Measurements from ENCODE around the gene LDLRAD4. TPM values are rescaled to one million over a fixed set of nuclear protein-coding genes. Genes with fewer than 3 reads are reported as not detected.

LDLRAD4 gene
- total and polyA plus RNA-seq, 2 donors (not counting 1 experiment from before 2014, with no cell fraction given) = 13.9 to 35.7 TPM

GRCh38 chr18:13226533-13227144, 8.1 kb downstream of the LDLRAD4 start:
- Histone ChIP-seq H2AFZ (ENCODE audit: insufficient read depth, low read depth, low read length, poor library complexity, severe bottlenecking) (no peak overlapping the region), H3K4me2 (replicated peaks; ENCODE audit: low read depth, low read length, poor library complexity, severe bottlenecking) (no peak overlapping the region), H3K36me3 (replicated peaks in 1 of 2; ENCODE audit: control extremely low read depth in 1 of 2, control insufficient read depth in 1 of 2, extremely low read depth in 1 of 2, insufficient read depth in 2 of 2, low read length in 1 of 2) (no peaks in the 10 kb centered on the region), H3K27ac (ENCODE audit: low read length in 2 of 2) (no peak overlapping the region), H3K4me3 (ENCODE audit: control extremely low read depth in 1 of 5, extremely low read depth in 1 of 5, insufficient read depth in 1 of 5, low read depth in 2 of 5, low read length in 4 of 5) (no peak overlapping the region), H3K4me1 (ENCODE audit: control insufficient read depth in 2 of 2, insufficient read depth in 2 of 2, low read length in 2 of 2) (no peaks in the 10 kb centered on the region), H3K79me2 (ENCODE audit: control insufficient read depth, insufficient read depth, low read length) (no peaks in the 10 kb centered on the region), H4K20me1 (ENCODE audit: control insufficient read depth, insufficient read depth, low read length, poor library complexity, severe bottlenecking) (no peaks in the 10 kb centered on the region), H3K27me3 (replicated peaks in 1 of 4; ENCODE audit: control extremely low read depth in 1 of 4, control insufficient read depth in 3 of 4, insufficient read depth in 4 of 4, low read length in 3 of 4) (peaks cover 0 to 13% (median 0%) of the 10 kb centered on the region in 4 experiments), H3K9me3 (ENCODE audit: control extremely low read depth in 1 of 3, control insufficient read depth in 2 of 3, insufficient read depth in 1 of 3, low read length in 2 of 3) (no peaks in the 10 kb centered on the region), H3K9ac (ENCODE audit: low read length) (no peak overlapping the region)
- H3K27ac Mint-ChIP-seq = no peak overlapping the region
- CTCF ChIA-PET = no interaction called here
- no peak for DNase-seq
- H3K4me1 Mint-ChIP-seq = no peaks in the 10 kb centered on the region
- no peak for ATAC-seq (ENCODE audit: low read depth)
- TF ChIP-seq CTCF (IDR thresholded peaks at IDR 0.05) (no peak), EZH2 (IDR thresholded peaks at IDR 0.05; ENCODE audit: borderline replicate concordance, insufficient read depth, low read depth, low read length, poor library complexity, severe bottlenecking) (no peak)
- POLR2A ChIA-PET = no interaction called here
- no peaks in the 10 kb centered on the region for H3K9me3 Mint-ChIP-seq (ENCODE audit: insufficient read depth)
- H3K4me3 Mint-ChIP-seq = no peak overlapping the region
- peaks cover 14% of the 10 kb centered on the region for H3K27me3 Mint-ChIP-seq
- intact Hi-C loops (cut with micrococcal nuclease) = no loop called here
- 100% methylated on average over 2 of the region's 5 CpGs for WGBS (ENCODE audit: insufficient coverage)

GRCh38 chr18:13227910-13228309, 9.3 kb downstream of the LDLRAD4 start:
- Histone ChIP-seq H3K9me3 (ENCODE audit: control extremely low read depth in 1 of 3, control insufficient read depth in 2 of 3, insufficient read depth in 1 of 3, low read length in 2 of 3) (no peaks in the 10 kb centered on the region), H4K20me1 (ENCODE audit: control insufficient read depth, insufficient read depth, low read length, poor library complexity, severe bottlenecking) (no peaks in the 10 kb centered on the region), H3K27me3 (replicated peaks in 1 of 4; ENCODE audit: control extremely low read depth in 1 of 4, control insufficient read depth in 3 of 4, insufficient read depth in 4 of 4, low read length in 3 of 4) (peaks cover 0 to 11% (median 0%) of the 10 kb centered on the region in 4 experiments), H3K79me2 (ENCODE audit: control insufficient read depth, insufficient read depth, low read length) (no peaks in the 10 kb centered on the region), H3K4me3 (ENCODE audit: control extremely low read depth in 1 of 5, extremely low read depth in 1 of 5, insufficient read depth in 1 of 5, low read depth in 2 of 5, low read length in 4 of 5) (no peak overlapping the region), H3K4me2 (replicated peaks; ENCODE audit: low read depth, low read length, poor library complexity, severe bottlenecking) (no peak overlapping the region), H3K4me1 (ENCODE audit: control insufficient read depth in 2 of 2, insufficient read depth in 2 of 2, low read length in 2 of 2) (no peaks in the 10 kb centered on the region), H2AFZ (ENCODE audit: insufficient read depth, low read depth, low read length, poor library complexity, severe bottlenecking) (no peak overlapping the region), H3K36me3 (replicated peaks in 1 of 2; ENCODE audit: control extremely low read depth in 1 of 2, control insufficient read depth in 1 of 2, extremely low read depth in 1 of 2, insufficient read depth in 2 of 2, low read length in 1 of 2) (no peaks in the 10 kb centered on the region), H3K27ac (ENCODE audit: low read length in 2 of 2) (no peak overlapping the region), H3K9ac (ENCODE audit: low read length) (no peak overlapping the region)
- ATAC-seq (ENCODE audit: low read depth) (no peak), DNase-seq (no peak)
- no peak overlapping the region for H3K27ac Mint-ChIP-seq
- no peak overlapping the region for H3K4me3 Mint-ChIP-seq
- peaks cover 4% of the 10 kb centered on the region for H3K27me3 Mint-ChIP-seq
- no peaks in the 10 kb centered on the region for H3K4me1 Mint-ChIP-seq
- H3K9me3 Mint-ChIP-seq (ENCODE audit: insufficient read depth) = no peaks in the 10 kb centered on the region
- CTCF ChIA-PET = no interaction called here
- TF ChIP-seq CTCF (IDR thresholded peaks at IDR 0.05) (no peak), EZH2 (IDR thresholded peaks at IDR 0.05; ENCODE audit: borderline replicate concordance, insufficient read depth, low read depth, low read length, poor library complexity, severe bottlenecking) (no peak)
- POLR2A ChIA-PET = no interaction called here
- intact Hi-C loops (cut with micrococcal nuclease) = no loop called here
- 94% methylated on average over 6 of the region's 6 CpGs for WGBS (ENCODE audit: insufficient coverage)
